CD4-positive, alpha-beta T cell (primary cell): ENCODE data around the gene MAGI1. TPM values are rescaled to one million over a fixed set of nuclear protein-coding genes. Genes with fewer than 3 reads are reported as not detected.

Source experiments
- ATAC-seq: fragments of 200-7000 bp; cut with Tn5 transposase; one replicate; pipeline ENCODE4 v1.10.0; 2022; ENCODE audit warnings: mild to moderate bottlenecking; ENCODE audit not compliant: poor library complexity
- CTCF ChIA-PET: fragments of 350-600 bp; sonication (Branson Sonifier 250); formaldehyde crosslinking; loops from one replicate; lab custom pipeline; 2021; ENCODE audit warnings: antibody characterized with exemption, inconsistent platforms; lab: Charles Lee
- POLR2A ChIA-PET: fragments of 350-600 bp; sonication (Branson Sonifier 250); formaldehyde crosslinking; loops from one replicate; lab custom pipeline; 2021; ENCODE audit warnings: antibody characterized with exemption, inconsistent platforms; lab: Charles Lee
- DNase-seq, 14 experiments: peaks; one replicate each; pipeline ENCODE4 v3.0.0-alpha.2; 2013 to 2020; ENCODE audit warnings: mixed read lengths in 2 of 14
- H3K27ac ChIP-seq, 2 donors: one replicate each; pipeline versions ENCODE4 v1.5.1 to v1.7.0; 2013; ENCODE audit warnings: low read length in 2 of 2, low read depth in 1 of 2, mild to moderate bottlenecking in 1 of 2
- H3K27me3 ChIP-seq, 2 experiments: 1 replicate in 1 of 2; 2 replicates in 1 of 2; pipeline versions ENCODE4 v1.6.1 to v1.7.0; 2013; ENCODE audit warnings: low read length in 2 of 2, control low read depth in 1 of 2, mild to moderate bottlenecking in 1 of 2, moderate library complexity in 1 of 2; ENCODE audit not compliant: insufficient read depth in 2 of 2, control insufficient read depth in 1 of 2
- H3K36me3 ChIP-seq: one replicate; pipeline ENCODE4 v1.6.1; 2013; ENCODE audit warnings: low read length, control low read depth; ENCODE audit not compliant: insufficient read depth
- H3K4me1 ChIP-seq: one replicate; pipeline ENCODE4 v1.6.1; 2013; ENCODE audit warnings: low read length, control low read depth; ENCODE audit not compliant: insufficient read depth
- H3K4me3 ChIP-seq: one replicate; pipeline ENCODE4 v1.5.1; 2013; ENCODE audit warnings: mild to moderate bottlenecking, low read length, moderate library complexity
- H3K9me3 ChIP-seq, 2 experiments: 1 replicate in 1 of 2; 2 replicates in 1 of 2; pipeline versions ENCODE4 v1.6.1 to v1.7.0; 2013; ENCODE audit warnings: low read length in 2 of 2, mild to moderate bottlenecking in 2 of 2, control low read depth in 1 of 2, moderate library complexity in 1 of 2; ENCODE audit not compliant: control insufficient read depth in 1 of 2, insufficient read depth in 1 of 2
- H3K27ac Mint-ChIP-seq: one replicate; pipeline ENCODE4 v1.8.0; 2020; ENCODE audit warnings: mixed read lengths
- H3K27me3 Mint-ChIP-seq: one replicate; pipeline ENCODE4 v1.8.0; 2021; ENCODE audit warnings: mixed read lengths
- H3K36me3 Mint-ChIP-seq: one replicate; pipeline ENCODE4 v1.8.0; 2021; ENCODE audit warnings: low read depth, mixed read lengths
- H3K4me1 Mint-ChIP-seq: one replicate; pipeline ENCODE4 v1.8.0; 2021; ENCODE audit warnings: low read depth, mixed read lengths
- H3K4me3 Mint-ChIP-seq: one replicate; pipeline ENCODE4 v1.8.0; 2020; ENCODE audit warnings: mild to moderate bottlenecking, mixed read lengths
- H3K9me3 Mint-ChIP-seq: one replicate; pipeline ENCODE4 v1.8.0; 2020; ENCODE audit warnings: mixed read lengths
- intact Hi-C, 2 experiments: fragments of 100-400 bp; cut with DNase I in 1 of 2; cut with micrococcal nuclease in 1 of 2; formaldehyde crosslinking; loops; one replicate each; pipeline versions ENCODE4 v1.15.1 to v1.9.0; 2023 to 2025; cut with DNase I, micrococcal nuclease
- total RNA-seq, 174 experiments: library from RNA in 2 of 174; stranded (reverse) in 2 of 174; gene quantifications; one replicate each; pipeline ENCODE4 v1.2.3 and lab custom pipeline; 2021 to 2026
- TF ChIP-seq, protein P1 (sequence below): fragments of 200-600 bp; IDR thresholded peaks from one replicate; pipeline ENCODE4 v1.8.0; 2022; ENCODE audit warnings: antibody characterized with exemption, mild to moderate bottlenecking

The MAGI1 gene
- total RNA-seq, 2 experiments from 2014 or later, result not detected

DNA sequence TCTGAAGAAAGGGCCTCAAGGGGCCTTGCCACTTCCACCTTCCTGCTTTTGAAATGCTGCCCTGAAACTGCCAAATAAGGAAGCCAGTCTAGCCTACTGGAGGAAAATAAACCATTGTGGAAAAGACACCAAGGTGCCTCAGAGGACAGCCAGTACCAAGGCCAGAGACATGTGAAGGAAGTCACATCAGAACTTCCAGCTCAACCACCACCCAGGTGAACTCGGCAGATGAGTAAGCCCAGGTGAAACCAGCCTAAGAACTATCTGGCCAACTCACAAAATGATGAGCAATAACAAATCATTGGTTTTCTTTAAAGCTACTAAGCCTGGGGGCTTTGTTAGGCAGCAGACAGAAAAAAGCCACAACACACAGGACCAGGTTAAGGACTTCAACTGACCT lies 103.0 kb downstream of the MAGI1 start:
- H3K4me1 ChIP-seq, result no peaks in the 10 kb centered on the region
- H3K9me3 ChIP-seq, result peaks cover 0 to 6% of the 10 kb centered on the region in 2 experiments
- no peaks in the 10 kb centered on the region for H3K4me1 Mint-ChIP-seq
- H3K9me3 Mint-ChIP-seq, result peaks cover 6% of the 10 kb centered on the region
- TF ChIP-seq, protein P1, sequence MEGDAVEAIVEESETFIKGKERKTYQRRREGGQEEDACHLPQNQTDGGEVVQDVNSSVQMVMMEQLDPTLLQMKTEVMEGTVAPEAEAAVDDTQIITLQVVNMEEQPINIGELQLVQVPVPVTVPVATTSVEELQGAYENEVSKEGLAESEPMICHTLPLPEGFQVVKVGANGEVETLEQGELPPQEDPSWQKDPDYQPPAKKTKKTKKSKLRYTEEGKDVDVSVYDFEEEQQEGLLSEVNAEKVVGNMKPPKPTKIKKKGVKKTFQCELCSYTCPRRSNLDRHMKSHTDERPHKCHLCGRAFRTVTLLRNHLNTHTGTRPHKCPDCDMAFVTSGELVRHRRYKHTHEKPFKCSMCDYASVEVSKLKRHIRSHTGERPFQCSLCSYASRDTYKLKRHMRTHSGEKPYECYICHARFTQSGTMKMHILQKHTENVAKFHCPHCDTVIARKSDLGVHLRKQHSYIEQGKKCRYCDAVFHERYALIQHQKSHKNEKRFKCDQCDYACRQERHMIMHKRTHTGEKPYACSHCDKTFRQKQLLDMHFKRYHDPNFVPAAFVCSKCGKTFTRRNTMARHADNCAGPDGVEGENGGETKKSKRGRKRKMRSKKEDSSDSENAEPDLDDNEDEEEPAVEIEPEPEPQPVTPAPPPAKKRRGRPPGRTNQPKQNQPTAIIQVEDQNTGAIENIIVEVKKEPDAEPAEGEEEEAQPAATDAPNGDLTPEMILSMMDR, result no peak
- H3K27me3 Mint-ChIP-seq, result peaks cover 5% of the 10 kb centered on the region
- DNase-seq (no peak), ATAC-seq (no peak)
- no peaks in the 10 kb centered on the region for H3K36me3 Mint-ChIP-seq
- H3K27ac ChIP-seq, result no peak overlapping the region
- CTCF ChIA-PET, result no interaction called here
- H3K27me3 ChIP-seq, result no peaks in the 10 kb centered on the region
- no peak overlapping the region for H3K4me3 ChIP-seq
- H3K27ac Mint-ChIP-seq, result no peak overlapping the region
- POLR2A ChIA-PET, result no interaction called here
- intact Hi-C loops, result no loop called here
- H3K36me3 ChIP-seq, result no peaks in the 10 kb centered on the region
- no peak overlapping the region for H3K4me3 Mint-ChIP-seq

DNA sequence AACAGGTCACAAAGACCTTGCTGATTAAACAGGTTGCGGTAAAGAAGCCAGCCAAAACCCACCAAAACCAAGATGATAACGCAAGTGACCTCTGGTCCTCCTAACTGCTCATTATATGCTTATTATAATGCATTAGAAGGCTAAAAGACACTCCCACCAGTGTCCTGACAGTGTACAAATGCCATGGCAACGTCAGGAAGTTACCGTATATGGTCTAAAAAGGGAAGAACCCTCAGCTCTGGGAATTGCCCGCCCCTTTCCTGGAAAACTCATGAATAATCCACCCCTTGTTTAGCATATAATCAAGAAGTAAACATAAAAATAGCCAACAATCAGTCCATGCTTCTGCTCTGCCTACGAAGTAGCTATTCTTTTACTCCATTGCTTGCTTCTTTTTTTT lies 108.1 kb downstream of the MAGI1 start:
- Mint-ChIP-seq H3K27me3 (no peaks in the 10 kb centered on the region), H3K36me3 (no peaks in the 10 kb centered on the region), H3K9me3 (peaks cover 6% of the 10 kb centered on the region), H3K4me1 (no peaks in the 10 kb centered on the region), H3K4me3 (no peak overlapping the region), H3K27ac (no peak overlapping the region)
- POLR2A ChIA-PET, result no interaction called here
- H3K27me3 ChIP-seq, result no peaks in the 10 kb centered on the region
- DNase-seq, result no peak
- no peak overlapping the region for H3K27ac ChIP-seq
- no peaks in the 10 kb centered on the region for H3K36me3 ChIP-seq
- H3K4me3 ChIP-seq, result no peak overlapping the region
- ATAC-seq, result no peak
- TF ChIP-seq, protein P1, result no peak
- peaks cover 0 to 15% of the 10 kb centered on the region in 2 experiments for H3K9me3 ChIP-seq
- no peaks in the 10 kb centered on the region for H3K4me1 ChIP-seq
- CTCF ChIA-PET, result no interaction called here
- intact Hi-C loops, result no loop called here

DNA sequence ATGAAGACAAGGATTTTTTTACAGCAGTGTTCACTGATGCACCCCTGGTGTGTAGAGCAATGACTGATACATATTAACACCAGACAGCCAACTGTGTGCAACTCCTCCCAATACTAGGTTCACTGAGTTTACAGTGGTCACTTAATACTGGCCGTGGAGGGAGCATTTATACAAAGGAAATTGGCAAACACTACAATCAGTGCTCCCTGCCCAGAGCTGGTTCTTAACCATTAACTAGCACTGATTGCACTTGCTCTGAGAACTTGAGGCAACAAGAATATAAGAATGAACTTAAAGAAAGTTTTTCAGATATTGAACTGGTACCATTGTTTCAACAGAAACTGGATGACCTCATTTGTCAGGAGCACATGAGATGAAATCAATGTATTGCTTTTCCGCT lies 110.6 kb downstream of the MAGI1 start:
- H3K27ac Mint-ChIP-seq, result no peak overlapping the region
- no peak overlapping the region for H3K4me3 Mint-ChIP-seq
- Histone ChIP-seq H3K9me3 (peaks cover 0 to 9% of the 10 kb centered on the region in 2 experiments), H3K27me3 (no peaks in the 10 kb centered on the region), H3K27ac (no peak overlapping the region), H3K4me1 (no peaks in the 10 kb centered on the region), H3K4me3 (no peak overlapping the region), H3K36me3 (no peaks in the 10 kb centered on the region)
- peaks cover 3% of the 10 kb centered on the region for H3K27me3 Mint-ChIP-seq
- CTCF ChIA-PET, result no interaction called here
- TF ChIP-seq, protein P1, result no peak
- H3K9me3 Mint-ChIP-seq, result peaks cover 2% of the 10 kb centered on the region
- DNase-seq (no peak), ATAC-seq (no peak)
- intact Hi-C loops, result no loop called here
- H3K4me1 Mint-ChIP-seq, result no peaks in the 10 kb centered on the region
- no peaks in the 10 kb centered on the region for H3K36me3 Mint-ChIP-seq
- POLR2A ChIA-PET, result no interaction called here
